H9 (cell line): ENCODE results near the gene ELMO2. TPM values are rescaled to one million over a fixed set of nuclear protein-coding genes. Genes with fewer than 3 reads are reported as not detected.

ENCODE experiments used
- DNase-seq: peaks from one replicate; pipeline ENCODE4 v3.0.0-alpha.2; 2017
- H2AFZ ChIP-seq: one replicate; pipeline ENCODE4 v1.6.1; 2013; ENCODE audit warnings: mild to moderate bottlenecking, low read length, control low read depth, moderate library complexity
- H2AK5ac ChIP-seq: 2 replicates; pipeline ENCODE4 v1.6.1; 2013; ENCODE audit warnings: low read length, control low read depth, mixed read lengths; ENCODE audit not compliant: insufficient read length
- H2BK120ac ChIP-seq: one replicate; pipeline ENCODE4 v1.6.1; 2013; ENCODE audit warnings: low read depth, mild to moderate bottlenecking, low read length, control low read depth, inconsistent platforms; ENCODE audit not compliant: poor library complexity, severe bottlenecking
- H2BK12ac ChIP-seq: 2 replicates; pipeline ENCODE4 v1.6.1; 2013; ENCODE audit warnings: low read length, control low read depth, mixed read lengths, low read depth; ENCODE audit not compliant: insufficient read length
- H2BK15ac ChIP-seq: 2 replicates; pipeline ENCODE4 v1.6.1; 2013; ENCODE audit warnings: low read depth, low read length, control low read depth
- H2BK20ac ChIP-seq: one replicate; pipeline ENCODE4 v1.6.1; 2013; ENCODE audit warnings: low read depth, mild to moderate bottlenecking, low read length, control low read depth, inconsistent platforms; ENCODE audit not compliant: poor library complexity, severe bottlenecking
- H2BK5ac ChIP-seq: 2 replicates; pipeline ENCODE4 v1.6.1; 2013; ENCODE audit warnings: low read length, control low read depth, mixed read lengths; ENCODE audit not compliant: insufficient read length
- H3K14ac ChIP-seq: 2 replicates; pipeline ENCODE4 v1.6.1; 2013; ENCODE audit warnings: low read length, control low read depth; ENCODE audit not compliant: insufficient read depth
- H3K18ac ChIP-seq: 2 replicates; pipeline ENCODE4 v1.6.1; 2013; ENCODE audit warnings: low read depth, mild to moderate bottlenecking, mixed read lengths, low read length, control low read depth; ENCODE audit not compliant: insufficient read length
- H3K23ac ChIP-seq: 2 replicates; pipeline ENCODE4 v1.6.1; 2013; ENCODE audit warnings: low read length, control low read depth, mixed read lengths, low read depth; ENCODE audit not compliant: insufficient read length
- H3K23me2 ChIP-seq: 2 replicates; pipeline ENCODE4 v1.6.1; 2013; ENCODE audit warnings: low read depth, mild to moderate bottlenecking, mixed read lengths, low read length, control low read depth; ENCODE audit not compliant: insufficient read length, poor library complexity, severe bottlenecking
- H3K27ac ChIP-seq: 2 replicates; pipeline ENCODE4 v1.5.1; 2013; ENCODE audit warnings: low read length, control low read depth, mixed read lengths, low read depth; ENCODE audit not compliant: insufficient read length
- H3K27me3 ChIP-seq: 2 replicates; pipeline ENCODE4 v1.6.1; 2013; ENCODE audit warnings: low read length, control low read depth, inconsistent platforms; ENCODE audit not compliant: insufficient read depth
- H3K4ac ChIP-seq: 2 replicates; pipeline ENCODE4 v1.6.1; 2013; ENCODE audit warnings: low read depth, mild to moderate bottlenecking, control low read depth, inconsistent platforms, low read length, moderate library complexity
- H3K4me1 ChIP-seq: 2 replicates; pipeline ENCODE4 v1.6.1; 2013; ENCODE audit warnings: low read length, control low read depth, inconsistent platforms; ENCODE audit not compliant: insufficient read depth
- H3K4me2 ChIP-seq: 2 replicates; pipeline ENCODE4 v1.6.1; 2013; ENCODE audit warnings: low read length, control low read depth, mixed read lengths; ENCODE audit not compliant: insufficient read length, insufficient read depth
- H3K56ac ChIP-seq: 2 replicates; pipeline ENCODE4 v1.6.1; 2013; ENCODE audit warnings: low read depth, mild to moderate bottlenecking, mixed read lengths, low read length, control low read depth; ENCODE audit not compliant: insufficient read length
- H3K79me1 ChIP-seq: 2 replicates; pipeline ENCODE4 v1.6.1; 2013; ENCODE audit warnings: low read depth, mild to moderate bottlenecking, moderate library complexity, low read length, control low read depth, inconsistent platforms; ENCODE audit not compliant: insufficient read depth, poor library complexity, severe bottlenecking
- H3K79me2 ChIP-seq: 2 replicates; pipeline ENCODE4 v1.6.1; 2013; ENCODE audit warnings: low read length, control low read depth, inconsistent platforms; ENCODE audit not compliant: insufficient read depth
- H3K9ac ChIP-seq: 2 replicates; pipeline ENCODE4 v1.6.1; 2013; ENCODE audit warnings: low read length, control low read depth, mixed read lengths; ENCODE audit not compliant: insufficient read length; ENCODE audit errors: extremely low read depth
- H3K9me3 ChIP-seq: one replicate; pipeline ENCODE4 v1.6.1; 2013; ENCODE audit warnings: low read depth, low read length, inconsistent platforms; ENCODE audit not compliant: control insufficient read depth
- H3T11ph ChIP-seq: one replicate; pipeline ENCODE4 v1.6.1; 2013; ENCODE audit warnings: mild to moderate bottlenecking, low read length, control low read depth, inconsistent platforms
- H4K20me1 ChIP-seq: one replicate; pipeline ENCODE4 v1.6.1; 2013; ENCODE audit not compliant: control insufficient read depth, insufficient read length, insufficient read depth
- H4K5ac ChIP-seq: 2 replicates; pipeline ENCODE4 v1.6.1; 2013; ENCODE audit warnings: low read depth, mild to moderate bottlenecking, mixed read lengths, low read length, control low read depth; ENCODE audit not compliant: insufficient read length
- H4K8ac ChIP-seq: replicated peaks from 2 replicates; pipeline ENCODE4 v1.6.1; 2013; ENCODE audit warnings: low read length, control low read depth, mixed read lengths, low read depth; ENCODE audit not compliant: insufficient read length
- H4K91ac ChIP-seq: 2 replicates; pipeline ENCODE4 v1.6.1; 2013; ENCODE audit warnings: low read depth, mild to moderate bottlenecking, moderate library complexity, mixed read lengths, low read length, control low read depth; ENCODE audit not compliant: insufficient read length
- H3K27ac Mint-ChIP-seq, 3 experiments: 2 replicates in 2 of 3; 3 replicates in 1 of 3; pipeline ENCODE4 v1.8.0; 2020 to 2021; ENCODE audit warnings: mixed read lengths in 3 of 3, mild to moderate bottlenecking in 1 of 3, moderate library complexity in 1 of 3
- H3K27me3 Mint-ChIP-seq: 2 replicates; pipeline ENCODE4 v1.8.0; 2021; ENCODE audit warnings: low read depth, mild to moderate bottlenecking, moderate library complexity, mixed read lengths
- H3K36me3 Mint-ChIP-seq, 3 experiments: 2 replicates in 2 of 3; 3 replicates in 1 of 3; pipeline ENCODE4 v1.8.0; 2020 to 2021; ENCODE audit warnings: low read depth in 3 of 3, mixed read lengths in 3 of 3; ENCODE audit not compliant: insufficient read depth in 1 of 3
- H3K4me1 Mint-ChIP-seq, 2 experiments: 2 replicates each; pipeline ENCODE4 v1.8.0; 2020; ENCODE audit warnings: mixed read lengths in 2 of 2
- H3K4me3 Mint-ChIP-seq, 2 experiments: 2 replicates in 1 of 2; 3 replicates in 1 of 2; pipeline ENCODE4 v1.8.0; 2020 to 2021; ENCODE audit warnings: mild to moderate bottlenecking in 2 of 2, mixed read lengths in 2 of 2, moderate library complexity in 1 of 2
- H3K9me3 Mint-ChIP-seq, 2 experiments: 2 replicates in 1 of 2; 3 replicates in 1 of 2; pipeline ENCODE4 v1.8.0; 2020; ENCODE audit warnings: mild to moderate bottlenecking in 2 of 2, mixed read lengths in 2 of 2, moderate library complexity in 1 of 2
- CTCF ChIP-seq: fragments of 200-600 bp; sonication (generic); conservative IDR thresholded peaks from 3 replicates; pipeline ENCODE4 v1.8.0; 2021; ENCODE audit warnings: antibody characterized with exemption, mild to moderate bottlenecking
- WGBS: extraction: QIAGEN DNeasy Blood & Tissue Kit; methylation state at CpG from one replicate; pipeline ENCODE4 v1.1.7; 2013; ENCODE audit warnings: missing lambda C conversion rate, low lambda C conversion rate, mixed read lengths; ENCODE audit not compliant: insufficient read length; ENCODE audit errors: extremely low coverage; 5-methylcytosine and 5-hydroxymethylcytosine counted together
- total RNA-seq: library from RNA; stranded (reverse); gene quantifications from 2 replicates; pipeline ENCODE4 v1.2.1, GENCODE V29; 2021

Gene ELMO2
- total RNA-seq, 1 experiment from 2014 or later = 32.5 TPM

GRCh38 chr20:46352370-46352938 is 54.0 kb downstream of the ELMO2 start:
- DNase-seq = no peak
- no peak overlapping the region; a peak in 1 of 5 replicates for H3K4me3 Mint-ChIP-seq
- no peak overlapping the region for H4K8ac ChIP-seq
- H2BK15ac ChIP-seq = no peak overlapping the region
- no peak overlapping the region for H3K9ac ChIP-seq
- H4K5ac ChIP-seq = no peak overlapping the region
- H3K79me1 ChIP-seq = no peaks in the 10 kb centered on the region
- H2BK120ac ChIP-seq = no peak overlapping the region
- no peaks in the 10 kb centered on the region for H3K9me3 Mint-ChIP-seq
- H3K18ac ChIP-seq = no peak overlapping the region
- no peaks in the 10 kb centered on the region; the same call in 1 of the 2 replicates for H3K4me1 ChIP-seq
- no peak overlapping the region for H3K4me2 ChIP-seq
- H3K27me3 ChIP-seq = no peaks in the 10 kb centered on the region
- H3K4me1 Mint-ChIP-seq = peaks cover 30 to 36% of the 10 kb centered on the region in 2 experiments
- no peak overlapping the region for H3K56ac ChIP-seq
- no peaks in the 10 kb centered on the region for H3K9me3 ChIP-seq
- H2AFZ ChIP-seq = no peak overlapping the region
- no peak overlapping the region for H2AK5ac ChIP-seq
- no peak overlapping the region for H3K27ac ChIP-seq
- H3K27me3 Mint-ChIP-seq = no peaks in the 10 kb centered on the region
- H2BK5ac ChIP-seq = no peak overlapping the region
- H3K36me3 Mint-ChIP-seq = peaks cover 7 to 53% (median 38%) of the 10 kb centered on the region in 3 experiments
- no peak overlapping the region for H3K4ac ChIP-seq
- H3K27ac Mint-ChIP-seq = no peak overlapping the region
- H4K91ac ChIP-seq = no peak overlapping the region
- H3T11ph ChIP-seq = no peak overlapping the region
- H2BK20ac ChIP-seq = no peak overlapping the region
- TF ChIP-seq CTCF = no peak
- no peak overlapping the region for H3K23ac ChIP-seq
- H2BK12ac ChIP-seq = no peak overlapping the region
- WGBS = no CpG with 5 or more reads among the region's 18 CpGs
- no peak overlapping the region for H3K14ac ChIP-seq
- no peaks in the 10 kb centered on the region for H3K79me2 ChIP-seq
- H4K20me1 ChIP-seq = no peaks in the 10 kb centered on the region
- H3K23me2 ChIP-seq = no peaks in the 10 kb centered on the region
